ENCODE results near the gene RNF113B.

Gene RNF113B

GRCh38 chr13:98172590-98173422 lies 4.3 kb downstream of the RNF113B start:
- no peak for DNase-seq
- peaks cover 32% of the 10 kb centered on the region for H3K27me3 Mint-ChIP-seq
- ATAC-seq = no peak
- peaks cover 0 to 3% of the 10 kb centered on the region in 2 donors for H3K9me3 Mint-ChIP-seq
- H3K27ac Mint-ChIP-seq = no peak overlapping the region
- no peaks in the 10 kb centered on the region for H3K4me1 Mint-ChIP-seq
- H3K4me3 Mint-ChIP-seq = no peak overlapping the region

GRCh38 chr13:98171900-98172589 lies 5.0 kb downstream of the RNF113B start:
- ATAC-seq = no peak
- H3K27ac Mint-ChIP-seq = peak overlapping the region in 1 of 2 donors; percentile 41

DNA sequence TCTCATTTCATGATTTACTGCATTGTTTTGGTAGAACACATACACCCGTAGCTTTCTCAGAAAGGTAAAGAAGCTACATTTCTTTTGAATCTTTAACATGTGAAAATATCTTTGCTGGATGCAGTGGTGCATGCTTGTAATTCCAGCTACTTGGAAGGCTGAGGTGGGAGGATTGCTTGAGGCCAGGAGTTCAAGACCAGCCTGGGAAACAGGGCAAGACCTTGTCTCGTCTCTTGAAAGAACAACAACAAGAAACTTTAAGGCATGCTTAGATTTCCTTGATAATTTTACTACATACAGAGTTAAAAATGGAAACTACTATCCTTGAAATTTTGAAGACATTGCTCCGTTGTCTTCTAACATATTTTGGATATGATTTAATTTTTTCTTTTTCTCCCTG lies 7.7 kb downstream of the RNF113B start:
- no peak overlapping the region for H3K27ac Mint-ChIP-seq
- H3K27me3 Mint-ChIP-seq = peaks cover 32% of the 10 kb centered on the region
- H3K4me1 Mint-ChIP-seq = no peaks in the 10 kb centered on the region
- H3K4me3 Mint-ChIP-seq = no peak overlapping the region
- H3K9me3 Mint-ChIP-seq = no peaks in the 10 kb centered on the region
- no peak for DNase-seq
- no peak for ATAC-seq

More at GRCh38 chr13:98171900-98172589, 5.0 kb downstream of the RNF113B start:
- Mint-ChIP-seq H3K4me3 (no peak overlapping the region), H3K9me3 (no peaks in the 10 kb centered on the region), H3K27me3 (peaks cover 32% of the 10 kb centered on the region), H3K4me1 (no peaks in the 10 kb centered on the region)
- no peak for DNase-seq

DNA sequence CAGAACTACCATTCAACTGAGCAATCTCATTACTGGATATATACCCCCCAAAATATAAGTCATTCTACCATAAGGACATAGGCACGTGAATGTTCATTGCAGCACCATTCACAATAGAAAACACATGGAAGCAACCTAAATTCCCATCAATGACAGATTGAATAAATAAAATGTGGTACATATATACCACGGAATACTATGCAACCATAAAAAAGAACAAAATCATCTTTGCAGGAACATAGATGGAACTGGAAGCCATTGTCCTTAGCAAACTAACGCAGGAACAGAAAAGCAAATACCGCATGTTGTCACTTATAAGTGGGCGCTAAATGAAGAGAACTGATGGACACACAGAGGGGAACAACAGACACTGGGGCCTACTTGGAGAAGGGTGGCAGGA lies 14.1 kb downstream of the RNF113B start:
- H3K27ac Mint-ChIP-seq = no peak overlapping the region
- no peak for ATAC-seq
- no peak overlapping the region for H3K4me3 Mint-ChIP-seq
- H3K9me3 Mint-ChIP-seq = no peaks in the 10 kb centered on the region
- peaks cover 7% of the 10 kb centered on the region for H3K27me3 Mint-ChIP-seq
- DNase-seq = no peak
- no peaks in the 10 kb centered on the region for H3K4me1 Mint-ChIP-seq

- Mint-ChIP-seq H3K4me3 (no peak overlapping the region), H3K9me3 (no peaks in the 10 kb centered on the region)
- DNase-seq = no peak
Measured at GRCh38 chr13:98158172-98158899, 18.7 kb downstream of the RNF113B start.

DNA sequence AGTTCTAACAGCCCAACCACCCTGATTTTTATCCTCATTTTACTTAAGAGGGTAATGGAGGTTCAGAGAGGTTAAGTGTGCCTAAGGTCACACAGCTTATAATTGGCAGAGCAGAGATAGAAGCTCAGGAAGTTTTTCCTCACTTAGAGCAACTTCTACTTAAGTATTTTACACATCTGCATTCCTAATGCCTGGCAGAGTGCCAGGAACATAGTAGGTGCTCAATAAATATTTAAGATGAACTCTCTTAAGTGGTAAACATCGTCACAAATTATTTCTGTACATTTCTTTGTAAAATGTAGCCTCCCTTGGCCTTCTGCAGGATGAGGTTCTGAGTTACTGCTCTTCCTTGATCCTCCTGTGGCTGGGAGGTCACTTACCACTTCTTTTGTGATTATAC lies 19.5 kb downstream of the RNF113B start:
- Mint-ChIP-seq H3K4me3 (no peak overlapping the region), H3K27me3 (peaks cover 23% of the 10 kb centered on the region), H3K9me3 (no peaks in the 10 kb centered on the region), H3K27ac (no peak overlapping the region), H3K4me1 (no peaks in the 10 kb centered on the region)
- DNase-seq (no peak), ATAC-seq (no peak)

More at GRCh38 chr13:98158172-98158899, 18.7 kb downstream of the RNF113B start:
- no peaks in the 10 kb centered on the region for H3K4me1 Mint-ChIP-seq
- no peak for ATAC-seq
- no peak overlapping the region for H3K27ac Mint-ChIP-seq
- peaks cover 23% of the 10 kb centered on the region for H3K27me3 Mint-ChIP-seq

- H3K9me3 Mint-ChIP-seq = no peaks in the 10 kb centered on the region
- no peak for DNase-seq
Measured at GRCh38 chr13:98157188-98157587, 19.9 kb downstream of the RNF113B start.

GRCh38 chr13:98156259-98156658 lies 20.8 kb downstream of the RNF113B start:
- ATAC-seq (no peak), DNase-seq (no peak)
- Mint-ChIP-seq H3K27me3 (peaks cover 23% of the 10 kb centered on the region), H3K4me3 (no peak overlapping the region), H3K27ac (no peak overlapping the region), H3K9me3 (no peaks in the 10 kb centered on the region), H3K4me1 (no peaks in the 10 kb centered on the region)

More at GRCh38 chr13:98157188-98157587, 19.9 kb downstream of the RNF113B start:
- no peaks in the 10 kb centered on the region for H3K4me1 Mint-ChIP-seq
- ATAC-seq = no peak
- H3K27ac Mint-ChIP-seq = no peak overlapping the region
- H3K4me3 Mint-ChIP-seq = no peak overlapping the region
- H3K27me3 Mint-ChIP-seq = peaks cover 23% of the 10 kb centered on the region

GRCh38 chr13:98155475-98156109 lies 21.5 kb downstream of the RNF113B start:
- peaks cover 23% of the 10 kb centered on the region for H3K27me3 Mint-ChIP-seq
- no peak for ATAC-seq
- DNase-seq = no peak

GRCh38 chr13:98150832-98151479 lies 26.1 kb downstream of the RNF113B start:
- ATAC-seq = no peak
- no peaks in the 10 kb centered on the region for H3K4me1 Mint-ChIP-seq
- H3K9me3 Mint-ChIP-seq = no peaks in the 10 kb centered on the region
- peaks cover 36% of the 10 kb centered on the region for H3K27me3 Mint-ChIP-seq
- no peak overlapping the region for H3K27ac Mint-ChIP-seq
- DNase-seq = no peak
- H3K4me3 Mint-ChIP-seq = no peak overlapping the region

More at GRCh38 chr13:98155475-98156109, 21.5 kb downstream of the RNF113B start:
- no peak overlapping the region for H3K4me3 Mint-ChIP-seq
- no peak overlapping the region for H3K27ac Mint-ChIP-seq
- H3K4me1 Mint-ChIP-seq = no peaks in the 10 kb centered on the region
- H3K9me3 Mint-ChIP-seq = no peaks in the 10 kb centered on the region

- no peak overlapping the region for H3K27ac Mint-ChIP-seq
- no peak overlapping the region for H3K4me3 Mint-ChIP-seq
- H3K9me3 Mint-ChIP-seq = no peaks in the 10 kb centered on the region
- H3K4me1 Mint-ChIP-seq = peaks cover 9% of the 10 kb centered on the region
- DNase-seq = no peak
- no peak for ATAC-seq
- peaks cover 53% of the 10 kb centered on the region for H3K27me3 Mint-ChIP-seq
Measured at GRCh38 chr13:98147521-98147920, 29.5 kb downstream of the RNF113B start.

- Mint-ChIP-seq H3K27me3 (peaks cover 80% of the 10 kb centered on the region), H3K4me1 (peaks cover 18% of the 10 kb centered on the region), H3K4me3 (no peak overlapping the region), H3K9me3 (no peaks in the 10 kb centered on the region), H3K27ac (no peak overlapping the region)
- no peak for DNase-seq
- no peak for ATAC-seq
Measured at GRCh38 chr13:98144801-98145350, 32.2 kb downstream of the RNF113B start.

DNA sequence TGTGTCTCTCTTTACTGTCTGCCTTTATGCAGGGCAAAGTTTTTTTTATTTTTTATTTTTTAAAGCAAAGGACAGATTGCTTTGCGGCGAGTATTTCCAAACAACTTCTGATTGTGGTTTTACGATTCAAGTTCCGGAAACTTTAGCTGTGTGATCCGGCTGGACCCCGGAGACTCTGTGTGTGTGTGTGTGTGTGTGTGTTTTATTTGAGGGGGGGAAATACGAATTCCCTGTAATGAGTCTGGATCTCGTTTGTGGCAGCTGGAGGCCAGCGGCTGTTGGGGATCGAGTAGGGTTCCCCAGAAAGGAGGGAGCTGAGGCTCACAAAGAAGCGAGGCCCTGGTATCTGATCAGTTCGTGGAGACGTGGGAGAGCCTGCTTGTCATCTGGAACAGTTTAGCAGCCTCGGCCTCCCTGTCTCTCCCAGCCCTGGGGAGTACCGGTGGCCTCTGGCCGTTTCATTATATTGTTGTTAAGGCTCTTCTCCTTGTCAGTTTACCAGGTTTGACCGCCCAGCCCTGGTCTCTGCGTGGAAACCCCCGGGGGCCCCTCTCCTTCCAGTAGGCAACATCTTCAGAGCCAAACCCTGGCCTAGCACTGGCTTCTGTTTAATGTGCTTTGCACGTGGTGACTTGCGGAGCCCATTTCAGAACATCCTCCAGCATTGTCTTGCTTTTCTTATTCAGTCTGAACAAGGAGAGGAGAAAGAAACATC lies 32.9 kb downstream of the RNF113B start:
- H3K27ac Mint-ChIP-seq = no peak overlapping the region
- no peak for ATAC-seq

DNA sequence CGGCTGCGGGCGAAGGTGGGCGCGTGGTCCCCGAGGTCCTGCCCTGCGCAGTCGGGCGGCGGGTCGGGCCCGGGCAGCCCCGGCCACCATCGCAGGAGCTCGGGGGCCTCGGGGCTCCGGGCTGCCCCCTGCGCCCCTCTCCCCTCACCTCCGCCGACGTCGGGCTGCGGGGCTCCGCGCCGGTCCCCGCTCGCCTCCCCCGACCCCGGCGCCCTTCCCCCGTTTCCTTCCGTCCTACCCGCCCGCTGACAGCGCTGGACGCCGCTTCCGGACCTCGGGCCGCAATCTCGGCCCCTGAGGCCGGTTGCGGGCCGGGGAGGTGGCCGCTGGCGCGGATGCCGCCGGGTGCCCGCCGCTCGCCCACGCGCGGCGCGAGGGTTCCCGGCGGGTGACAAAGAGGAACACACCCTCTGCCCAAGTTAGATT lies 33.5 kb downstream of the RNF113B start:
- Mint-ChIP-seq H3K4me1 (peaks cover 18% of the 10 kb centered on the region), H3K27ac (no peak overlapping the region), H3K4me3 (peak overlapping the region; percentile 20 to 56), H3K27me3 (peaks cover 83% of the 10 kb centered on the region), H3K9me3 (no peaks in the 10 kb centered on the region)
- ATAC-seq (peak; percentile 17), DNase-seq (peak in 1 of 2 donors; percentile 5)

More for the DNA sequence above, 32.9 kb downstream of the RNF113B start:
- Mint-ChIP-seq H3K27me3 (peaks cover 83% of the 10 kb centered on the region), H3K4me1 (peaks cover 18% of the 10 kb centered on the region), H3K4me3 (peak overlapping the region; percentile 20 to 56), H3K9me3 (no peaks in the 10 kb centered on the region)
- no peak for DNase-seq

All from stimulated activated naive CD8-positive, alpha-beta T cell treated with anti-CD3 and anti-CD28 coated beads, Interleukin-15, amount 100 ng/mL, for 72 hours (primary cell).